AG04449 (cell line): Measurements from ENCODE around the gene KXD1.

Source experiments
- CTCF ChIA-PET: fragments of 350-600 bp; formaldehyde crosslinking; extraction: SDS; loops from one replicate; lab custom pipeline; 2021; ENCODE audit warnings: antibody characterized with exemption; lab: Yijun Ruan, JAX
- POLR2A ChIA-PET: fragments of 400-600, 350-600 bp; formaldehyde crosslinking; extraction: SDS; loops from one replicate; lab custom pipeline; 2020; ENCODE audit warnings: antibody characterized with exemption, inconsistent platforms; lab: Yijun Ruan, JAX
- DNase-seq: peaks from one replicate; pipeline ENCODE4 v3.0.0-alpha.2; 2010; ENCODE audit warnings: low read depth, low spot score
- H3K4me3 ChIP-seq: 2 replicates; pipeline ENCODE4 v1.5.1; 2011; ENCODE audit warnings: low read depth, mild to moderate bottlenecking, control low read depth, low read length
- CTCF ChIP-seq: IDR thresholded peaks from one replicate; pipeline ENCODE4 v1.5.1; 2011; ENCODE audit warnings: mild to moderate bottlenecking, moderate library complexity, low read length, control low read depth, inconsistent platforms; ENCODE audit not compliant: insufficient read depth; ENCODE audit errors: missing control alignments

KXD1 gene

GRCh38 chr19:18616023-18616422 is 58.4 kb downstream of the KXD1 start:
- ChIA-PET CTCF (interaction anchor here (1.0 to 1.8 kb wide), 2 partner anchors 12 to 231 kb away, joined by 3 to 4 read pairs; no protein-coding TSS in a partner anchor), POLR2A (no interaction called here)
- no peak overlapping the region for H3K4me3 ChIP-seq
- TF ChIP-seq CTCF, result no peak
- DNase-seq, result no peak

- ChIA-PET CTCF (no interaction called here), POLR2A (no interaction called here)
- no peak for DNase-seq
- TF ChIP-seq CTCF, result no peak
- H3K4me3 ChIP-seq, result no peak overlapping the region
Measured at GRCh38 chr19:18617562-18617961, 59.9 kb downstream of the KXD1 start.

DNA sequence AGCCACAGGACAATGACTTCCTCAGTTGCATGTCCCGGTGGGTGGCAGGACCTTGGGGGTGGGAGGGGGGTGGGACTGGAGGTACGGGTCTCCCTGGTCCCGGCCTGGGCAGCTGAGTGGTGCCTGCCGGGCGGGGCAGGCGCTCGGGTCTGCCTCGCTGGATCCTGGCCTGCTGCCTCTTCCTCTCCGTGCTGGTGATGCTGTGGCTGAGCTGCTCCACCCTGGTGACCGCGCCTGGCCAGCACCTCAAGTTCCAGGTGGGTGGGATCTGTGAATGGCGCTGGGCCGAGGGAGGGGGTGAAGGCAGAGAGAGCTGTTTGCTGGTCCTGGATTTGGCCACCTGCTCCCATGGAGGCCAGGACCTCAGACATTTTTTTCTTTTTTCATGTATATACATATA is 60.6 kb downstream of the KXD1 start:
- no peak for DNase-seq
- H3K4me3 ChIP-seq, result no peak overlapping the region
- ChIA-PET POLR2A (no interaction called here), CTCF (no interaction called here)
- no peak for TF ChIP-seq CTCF
